MM.1S (cell line): ENCODE results near the gene RALA.

Experiments
- EZH2 ChIP-seq: fragments of 300-600 bp; sonication (generic); optimal IDR thresholded peaks from 2 replicates; pipeline ENCODE3; 2017; ENCODE audit warnings: low read depth, mild to moderate bottlenecking, antibody characterized with exemption, low read length, mixed read lengths
- TF ChIP-seq, protein P1 (sequence below): fragments of 300-600 bp; sonication (generic); IDR thresholded peaks from 2 replicates; pipeline ENCODE4 v1.5.1; 2016; ENCODE audit warnings: antibody characterized with exemption, low read length, mixed read lengths

DNA sequence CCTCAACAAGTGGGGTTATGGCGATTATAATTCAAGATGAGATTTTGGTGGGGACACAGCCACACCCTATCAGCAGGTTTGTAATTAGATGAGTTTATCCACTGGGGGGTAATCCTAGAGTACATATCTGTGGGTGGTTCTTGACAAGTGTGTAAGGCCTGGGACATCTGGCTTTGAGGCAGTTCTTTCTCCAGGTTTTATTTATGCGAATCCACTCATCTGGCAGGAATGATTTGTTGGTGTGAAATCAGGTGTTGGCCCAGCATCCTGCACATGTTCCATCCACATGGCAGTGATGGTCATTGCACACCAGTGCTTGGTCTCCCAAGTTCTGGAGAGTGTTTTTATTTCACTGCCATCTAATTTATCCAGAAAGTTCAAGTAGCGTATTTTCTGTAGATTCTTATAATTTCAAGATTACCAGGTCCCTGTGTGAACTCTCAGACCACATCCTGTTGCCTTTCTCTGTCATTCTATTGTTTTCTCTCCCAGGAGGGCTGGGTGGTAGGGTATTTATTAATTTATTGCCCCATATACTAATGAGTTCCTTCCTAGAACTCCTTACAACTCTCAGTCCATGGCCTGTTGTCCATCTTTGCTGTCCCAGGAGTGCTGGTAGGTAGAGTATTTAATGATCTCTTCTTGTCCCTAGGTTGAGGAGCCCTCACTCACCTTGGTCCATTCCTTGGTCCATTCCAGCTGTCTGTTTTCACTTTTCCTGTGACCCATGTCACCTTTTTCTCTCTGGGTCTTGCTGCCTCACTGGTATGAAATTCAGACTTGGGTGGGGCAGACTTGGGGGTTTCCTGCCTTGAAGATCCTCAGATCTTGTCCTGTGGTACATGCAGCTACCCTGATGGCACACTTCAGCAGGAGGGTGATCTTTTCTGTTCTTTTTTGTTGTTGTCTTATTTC is 10.4 kb downstream of the RALA start:
- TF ChIP-seq, protein P1, sequence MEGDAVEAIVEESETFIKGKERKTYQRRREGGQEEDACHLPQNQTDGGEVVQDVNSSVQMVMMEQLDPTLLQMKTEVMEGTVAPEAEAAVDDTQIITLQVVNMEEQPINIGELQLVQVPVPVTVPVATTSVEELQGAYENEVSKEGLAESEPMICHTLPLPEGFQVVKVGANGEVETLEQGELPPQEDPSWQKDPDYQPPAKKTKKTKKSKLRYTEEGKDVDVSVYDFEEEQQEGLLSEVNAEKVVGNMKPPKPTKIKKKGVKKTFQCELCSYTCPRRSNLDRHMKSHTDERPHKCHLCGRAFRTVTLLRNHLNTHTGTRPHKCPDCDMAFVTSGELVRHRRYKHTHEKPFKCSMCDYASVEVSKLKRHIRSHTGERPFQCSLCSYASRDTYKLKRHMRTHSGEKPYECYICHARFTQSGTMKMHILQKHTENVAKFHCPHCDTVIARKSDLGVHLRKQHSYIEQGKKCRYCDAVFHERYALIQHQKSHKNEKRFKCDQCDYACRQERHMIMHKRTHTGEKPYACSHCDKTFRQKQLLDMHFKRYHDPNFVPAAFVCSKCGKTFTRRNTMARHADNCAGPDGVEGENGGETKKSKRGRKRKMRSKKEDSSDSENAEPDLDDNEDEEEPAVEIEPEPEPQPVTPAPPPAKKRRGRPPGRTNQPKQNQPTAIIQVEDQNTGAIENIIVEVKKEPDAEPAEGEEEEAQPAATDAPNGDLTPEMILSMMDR, result no peak
- no peak for TF ChIP-seq EZH2
